ENCODE measurements around the gene TTC28. TPM values are rescaled to one million over a fixed set of nuclear protein-coding genes. Genes with fewer than 3 reads are reported as not detected.

Gene TTC28
- total RNA-seq, 2 donors from 2014 or later, result 4.2 to 5.4 TPM

Other genes with a start within 250 kb of the TTC28 start
- gene CHEK2, start 62.0 kb upstream of the TTC28 start, total RNA-seq, result 10 to 100 TPM; 29.2 to 32.1 TPM
- 10 to 100 TPM; 21.6 to 24.1 TPM for gene HSCB, start 62.2 kb upstream of the TTC28 start, total RNA-seq
- 10 to 100 TPM; 24.0 to 26.9 TPM for gene CCDC117, start 92.9 kb upstream of the TTC28 start, total RNA-seq
- gene XBP1, start 120.7 kb upstream of the TTC28 start, total RNA-seq, result 100 to 1,000 TPM; 205 to 209 TPM
- gene ZNRF3, start 203.7 kb upstream of the TTC28 start, total RNA-seq, result under 1 TPM; 0.86 to 0.94 TPM

Measured in activated T-cell treated with anti-CD3 and anti-CD28 coated beads, Interleukin-2, amount 50 U/mL, for 72 hours (primary cell).